SK-N-SH (cell line): Measurements from ENCODE around the gene BRD1. TPM values are rescaled to one million over a fixed set of nuclear protein-coding genes. Genes with fewer than 3 reads are reported as not detected.

Experiments used
- CTCF ChIA-PET: fragments of 300-600, 350-600 bp; formaldehyde crosslinking; extraction: SDS; loops from one replicate; lab custom pipeline; 2021; lab: Yijun Ruan, JAX
- POLR2A ChIA-PET: fragments of 350-600 bp; sonication (Branson Sonifier 250); formaldehyde crosslinking; extraction: SDS; loops from one replicate; lab custom pipeline; 2020; ENCODE audit warnings: antibody characterized with exemption, inconsistent platforms; lab: Yijun Ruan, JAX
- DNase-seq: peaks from one replicate; pipeline ENCODE4 v3.0.0; 2012
- H2AFZ ChIP-seq: fragments of 200-600 bp; sonication (generic); 2 replicates; pipeline ENCODE4 v1.8.1; 2016; ENCODE audit warnings: antibody characterized with exemption, mild to moderate bottlenecking, low read depth
- H3F3A ChIP-seq: fragments of 200-600 bp; sonication (generic); replicated peaks from 2 replicates; pipeline ENCODE3; 2016; ENCODE audit warnings: antibody characterized with exemption, mild to moderate bottlenecking; ENCODE audit not compliant: insufficient read depth
- H3K27ac ChIP-seq, 2 experiments: fragments of 200-500 bp in 1 of 2; fragments of 200-600 bp in 1 of 2; sonication (Bioruptor generic) in 1 of 2; sonication (generic), shearing (Covaris generic) in 1 of 2; 2 replicates each; pipeline versions ENCODE4 v1.5.1 to v1.6.1; 2014 to 2016; ENCODE audit warnings: low read depth in 2 of 2, inconsistent platforms in 1 of 2, low read length in 1 of 2, mild to moderate bottlenecking in 1 of 2, mixed read lengths in 1 of 2
- H3K27me3 ChIP-seq: fragments of 200-600 bp; sonication (generic), shearing (Covaris generic); 2 replicates; pipeline ENCODE4 v1.6.1; 2016; ENCODE audit warnings: mixed run types; ENCODE audit not compliant: insufficient read depth
- H3K36me3 ChIP-seq, 2 experiments: fragments of 200-500 bp in 1 of 2; fragments of 200-600 bp in 1 of 2; sonication (Bioruptor generic) in 1 of 2; sonication (generic) in 1 of 2; replicated peaks in 1 of 2; 2 replicates each; pipeline versions ENCODE3 to v1.5.1; 2014 to 2016; ENCODE audit warnings: low read length in 1 of 2, mild to moderate bottlenecking in 1 of 2; ENCODE audit not compliant: insufficient read depth in 2 of 2, control insufficient read depth in 1 of 2
- H3K4me1 ChIP-seq, 2 experiments: fragments of 200-500 bp in 1 of 2; fragments of 200-600 bp in 1 of 2; sonication (Bioruptor generic) in 1 of 2; sonication (generic), shearing (Covaris generic) in 1 of 2; 2 replicates each; pipeline versions ENCODE4 v1.5.1 to v1.6.1; 2014 to 2016; ENCODE audit warnings: low read depth in 1 of 2, low read length in 1 of 2, mixed run types in 1 of 2; ENCODE audit not compliant: insufficient read depth in 2 of 2, control insufficient read depth in 1 of 2
- H3K4me2 ChIP-seq: fragments of 200-600 bp; sonication (generic), shearing (Covaris generic); 2 replicates; pipeline ENCODE4 v1.6.1; 2017; ENCODE audit warnings: mixed run types
- H3K4me3 ChIP-seq, 2 experiments: fragments of 200-500 bp in 1 of 2; fragments of 200-600 bp in 1 of 2; sonication (Bioruptor generic) in 1 of 2; sonication (generic), shearing (Covaris generic) in 1 of 2; 2 replicates each; pipeline versions ENCODE4 v1.5.1 to v1.8.1; 2014 to 2016; ENCODE audit warnings: low read depth in 2 of 2, inconsistent platforms in 1 of 2, low read length in 1 of 2, mild to moderate bottlenecking in 1 of 2, mixed read lengths in 1 of 2, moderate library complexity in 1 of 2
- H3K79me2 ChIP-seq: fragments of 200-600 bp; sonication (generic); 2 replicates; pipeline ENCODE4 v1.8.1; 2017; ENCODE audit warnings: mild to moderate bottlenecking; ENCODE audit not compliant: insufficient read depth
- H3K9ac ChIP-seq: fragments of 200-600 bp; sonication (generic); 2 replicates; pipeline ENCODE4 v1.6.1; 2017; ENCODE audit warnings: mixed run types
- H3K9me2 ChIP-seq: fragments of 200-600 bp; sonication (generic); 2 replicates; pipeline ENCODE4 v1.6.1; 2017; ENCODE audit warnings: mixed run types
- H3K9me3 ChIP-seq: fragments of 200-600 bp; sonication (generic); 2 replicates; pipeline ENCODE4 v1.6.1; 2017; ENCODE audit warnings: mixed run types, mild to moderate bottlenecking, moderate library complexity
- H4K20me1 ChIP-seq: fragments of 200-600 bp; sonication (generic); 2 replicates; pipeline ENCODE4 v1.6.1; 2017; ENCODE audit warnings: mild to moderate bottlenecking, mixed run types; ENCODE audit not compliant: insufficient read depth
- CTCF ChIP-seq: fragments of 200-600 bp; sonication (generic); IDR thresholded peaks from 2 replicates; pipeline ENCODE4 v1.6.1; 2017; ENCODE audit warnings: antibody characterized with exemption, mild to moderate bottlenecking, moderate library complexity
- ELF1 ChIP-seq: IDR thresholded peaks from 2 replicates; pipeline ENCODE4 v1.4.0; 2012
- MAX ChIP-seq: IDR thresholded peaks from 2 replicates; pipeline ENCODE4 v1.4.0; 2012; ENCODE audit warnings: low read depth
- REST ChIP-seq: IDR thresholded peaks from 2 replicates; pipeline ENCODE4 v1.6.1; 2012; ENCODE audit warnings: mild to moderate bottlenecking, low read depth, low read length, moderate library complexity
- RXRA ChIP-seq: IDR thresholded peaks from 2 replicates; pipeline ENCODE4 v1.4.0; 2012; ENCODE audit warnings: low read depth, mild to moderate bottlenecking, borderline replicate concordance
- SIN3A ChIP-seq: IDR thresholded peaks from 2 replicates; pipeline ENCODE4 v1.6.1; 2012; ENCODE audit warnings: low read depth, mild to moderate bottlenecking, low read length, moderate library complexity, borderline replicate concordance
- TEAD4 ChIP-seq: IDR thresholded peaks from 2 replicates; pipeline ENCODE4 v1.4.0; 2012; ENCODE audit warnings: mild to moderate bottlenecking, borderline replicate concordance; ENCODE audit not compliant: insufficient read depth
- ZBTB33 ChIP-seq: IDR thresholded peaks from 2 replicates; pipeline ENCODE4 v1.4.0; 2012; ENCODE audit warnings: low read depth, borderline replicate concordance
- WGBS: methylation state at CpG from one replicate; pipeline ENCODE4 v1.1.6; 2017; ENCODE audit warnings: low lambda C conversion rate; 5-methylcytosine and 5-hydroxymethylcytosine counted together
- polyA plus RNA-seq, 3 experiments: library from polyadenylated mRNA; depleted of rRNA; stranded (reverse); fragments of >200 nt; gene quantifications; 2 replicates each; pipeline ENCODE4 v1.2.3, GENCODE V29; 2012

The BRD1 gene
- polyA plus RNA-seq, 1 of the 3 experiments (the other 2 are of a cell fraction) = 10.3 TPM

GRCh38 chr22:49776891-49777290 is 50.8 kb downstream of the BRD1 start:
- H4K20me1 ChIP-seq = peaks cover 60% of the 10 kb centered on the region
- no peak overlapping the region for H2AFZ ChIP-seq
- no peak for DNase-seq
- H3F3A ChIP-seq = no peaks in the 10 kb centered on the region
- H3K36me3 ChIP-seq = peaks cover 10 to 69% of the 10 kb centered on the region in 2 experiments
- ChIA-PET POLR2A (no interaction called here), CTCF (no interaction called here)
- H3K4me2 ChIP-seq = no peak overlapping the region
- H3K27ac ChIP-seq = no peak overlapping the region
- no peak for TF ChIP-seq ZBTB33
- TF ChIP-seq CTCF = no peak
- TF ChIP-seq RXRA = no peak
- TF ChIP-seq REST = no peak
- no peak for TF ChIP-seq SIN3A
- no peak for TF ChIP-seq TEAD4
- H3K79me2 ChIP-seq = peaks cover 49% of the 10 kb centered on the region
- no peaks in the 10 kb centered on the region for H3K9me2 ChIP-seq
- H3K4me3 ChIP-seq = no peak overlapping the region
- no peaks in the 10 kb centered on the region; a peak in 1 of 4 replicates for H3K4me1 ChIP-seq
- no peaks in the 10 kb centered on the region for H3K9me3 ChIP-seq
- H3K27me3 ChIP-seq = no peaks in the 10 kb centered on the region
- H3K9ac ChIP-seq = no peak overlapping the region
- WGBS = 88% methylated on average over 22 of the region's 29 CpGs

- Histone ChIP-seq H3K9me3 (no peaks in the 10 kb centered on the region), H3K4me3 (no peak overlapping the region), H3K27ac (no peak overlapping the region), H3K27me3 (no peaks in the 10 kb centered on the region), H4K20me1 (peaks cover 51% of the 10 kb centered on the region), H3K9ac (no peak overlapping the region), H3K4me1 (no peaks in the 10 kb centered on the region; a peak in 1 of 4 replicates), H3K4me2 (no peak overlapping the region), H3K79me2 (peaks cover 40% of the 10 kb centered on the region), H3K9me2 (no peaks in the 10 kb centered on the region), H3K36me3 (peaks cover 10 to 64% of the 10 kb centered on the region in 2 experiments), H2AFZ (no peak overlapping the region), H3F3A (no peaks in the 10 kb centered on the region)
- 98% methylated on average over 23 of the region's 31 CpGs for WGBS
- no peak for DNase-seq
- ChIA-PET POLR2A (interaction anchor here (0.6 kb wide), 1 partner anchor 49 kb away, joined by 3 read pairs; no protein-coding TSS in a partner anchor), CTCF (no interaction called here)
- no peak for TF ChIP-seq ELF1
- no peak for TF ChIP-seq MAX
Observed at GRCh38 chr22:49775867-49776511, 51.7 kb downstream of the BRD1 start.
